GM19351 (cell line): ENCODE measurements around the gene LCN15.
"Not testable (repeated sequence)": the region's sequence is repeated elsewhere in the genome, so short reads cannot be mapped to it uniquely, and the experiment has no call there.

Experiments
- ATAC-seq: cut with Tn5 transposase; IDR thresholded peaks from one replicate; pipeline ENCODE4 v1.9.1; 2021; ENCODE audit warnings: mild to moderate bottlenecking, moderate library complexity; ENCODE audit not compliant: unreplicated experiment

LCN15 gene

DNA sequence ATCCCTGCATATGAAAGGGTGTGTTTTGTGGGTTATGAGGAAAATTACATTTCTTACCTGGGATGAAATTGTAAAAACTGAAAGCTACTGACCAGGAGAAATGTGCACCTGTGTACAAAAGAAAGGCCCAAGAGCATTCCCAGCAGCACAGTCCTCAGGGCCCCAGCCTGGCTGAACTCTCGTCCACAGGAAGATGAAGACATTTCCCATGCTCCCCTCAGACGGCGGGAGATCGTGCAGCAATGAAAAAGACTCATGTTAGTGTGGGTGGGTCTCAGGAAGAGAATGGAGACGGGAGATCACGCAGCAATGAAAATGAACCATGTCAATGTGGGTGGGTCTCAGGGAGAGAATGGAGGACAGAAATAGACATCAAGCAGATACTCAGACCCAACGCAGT, 12.6 kb upstream of the LCN15 start:
- ATAC-seq: no peak

DNA sequence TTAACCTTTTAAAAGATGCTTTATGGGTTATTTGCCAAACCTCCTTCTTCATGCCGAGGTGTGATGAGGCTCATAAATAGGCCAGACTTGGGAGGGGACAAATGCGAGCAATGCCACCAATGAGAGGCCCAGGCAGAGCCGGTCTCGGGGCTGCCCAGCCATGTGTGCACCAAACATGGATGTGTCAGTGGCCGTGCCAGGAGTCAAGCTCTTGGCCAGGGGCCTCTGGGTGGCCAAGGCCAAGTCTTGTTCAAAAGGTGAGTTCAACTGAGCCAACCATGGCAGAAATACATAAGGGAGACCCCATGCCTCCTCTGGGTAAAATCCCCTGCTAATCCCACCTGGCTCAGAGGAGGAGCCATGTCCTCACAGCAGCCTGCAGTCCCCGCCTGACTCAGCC, 10.9 kb upstream of the LCN15 start:
- ATAC-seq: no peak

DNA sequence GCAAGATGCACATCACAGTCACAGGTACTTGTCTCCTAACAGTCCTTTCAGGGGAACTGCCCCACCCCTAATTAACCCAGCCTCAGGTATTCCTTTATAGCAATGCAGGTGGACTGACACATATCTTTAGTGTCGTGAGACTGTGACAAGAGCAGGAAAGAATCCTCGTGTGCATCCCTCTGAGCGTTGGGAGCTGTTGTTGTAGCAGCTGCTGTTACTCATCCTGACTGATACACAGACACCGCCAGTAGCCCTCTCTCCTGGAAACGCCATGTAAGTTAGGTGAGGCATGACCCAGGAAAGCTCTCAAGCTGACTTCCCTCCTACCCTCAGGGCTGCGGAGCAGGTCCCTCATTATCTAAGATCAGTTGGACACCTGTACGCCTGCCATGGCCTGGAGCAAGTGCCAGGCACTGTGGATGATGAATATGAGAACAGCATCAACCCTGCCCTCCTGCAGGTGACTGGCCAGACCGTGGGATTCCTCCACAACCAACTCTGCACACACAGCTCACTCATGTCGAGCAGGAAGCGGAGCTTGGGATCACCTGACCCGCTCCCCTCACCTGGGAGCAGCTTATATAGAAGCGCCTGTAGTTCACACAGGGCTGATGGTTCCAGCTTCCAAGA, 10.2 kb upstream of the LCN15 start:
- ATAC-seq: no peak

DNA sequence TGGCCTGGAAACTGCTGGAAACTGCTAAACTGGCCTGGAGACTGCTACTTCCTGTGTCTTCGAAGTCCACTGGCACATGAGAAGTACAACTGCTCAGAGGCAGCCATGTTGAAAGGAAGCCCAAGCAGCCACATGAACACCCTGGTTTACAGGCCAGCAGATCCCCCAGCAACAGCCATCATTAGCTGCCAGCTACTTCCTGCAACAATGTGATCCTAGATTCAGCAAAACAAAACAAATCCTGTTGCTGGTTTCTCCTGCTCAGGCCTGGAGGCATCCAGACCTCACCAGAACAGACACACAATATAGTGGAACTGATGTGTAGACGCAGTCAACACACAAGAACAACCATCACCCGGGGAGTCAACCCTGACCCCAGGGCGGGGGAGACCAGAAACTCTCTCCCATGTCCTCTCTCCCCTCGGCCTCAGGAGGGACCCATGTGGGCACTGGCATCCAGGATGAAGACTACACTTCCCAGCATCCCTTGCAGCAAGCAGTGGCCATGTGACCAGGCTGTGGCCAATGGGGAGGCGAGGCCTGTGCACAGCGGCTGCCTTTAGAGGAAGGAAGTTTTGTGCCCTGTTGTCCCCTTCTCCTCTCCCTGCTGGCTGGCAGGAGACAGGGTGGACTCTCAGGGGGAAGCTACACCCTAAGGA, 9.2 kb upstream of the LCN15 start:
- no peak for ATAC-seq

DNA sequence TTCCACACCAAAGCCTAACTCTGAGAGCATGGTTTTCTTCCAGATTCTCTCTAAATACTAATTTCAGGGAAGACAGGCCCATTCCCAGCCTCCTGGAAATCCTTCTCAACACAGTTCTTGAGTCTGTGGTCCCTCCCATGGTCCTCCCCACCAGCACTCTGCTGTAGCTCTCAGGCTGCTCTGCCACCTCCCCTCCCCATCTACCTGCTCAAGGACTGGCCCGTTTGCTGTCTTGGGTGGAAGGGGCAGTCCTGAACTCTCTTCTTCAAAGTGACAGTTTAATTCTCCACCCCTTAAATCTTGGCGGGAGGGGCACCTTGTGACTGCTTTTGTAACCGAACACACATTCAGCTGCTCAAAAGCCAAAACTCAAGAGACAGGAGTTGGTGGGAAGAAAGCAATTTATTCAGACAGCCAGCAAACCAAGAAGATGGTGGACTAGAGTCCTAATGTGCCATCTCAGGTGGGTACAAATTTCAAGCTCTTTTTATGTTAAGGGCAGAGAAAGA, 7.6 kb upstream of the LCN15 start:
- no peak for ATAC-seq

DNA sequence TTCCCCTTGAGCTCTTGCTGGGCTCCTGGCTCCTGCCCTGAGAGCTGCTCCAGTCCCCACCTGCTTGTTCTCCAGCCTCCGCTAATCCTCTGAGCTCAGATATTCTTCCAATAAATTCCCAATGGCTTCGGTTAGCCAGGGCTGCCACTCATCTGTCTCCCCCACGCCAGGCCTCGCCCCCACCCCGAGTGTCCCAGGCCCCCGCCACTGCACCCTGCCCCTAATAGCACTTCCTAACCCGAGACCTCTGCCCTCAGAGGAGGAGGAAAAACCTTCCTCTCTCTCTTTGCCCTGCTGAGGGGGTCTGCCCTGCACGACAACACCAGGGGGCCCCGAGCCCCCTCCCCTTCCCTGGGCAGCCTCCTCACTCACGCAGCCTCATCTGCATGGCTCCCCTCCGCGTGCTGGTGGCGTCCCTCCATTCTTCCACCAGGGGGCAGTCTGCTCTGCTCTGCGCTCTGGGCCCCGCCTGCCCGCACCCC, 5.4 kb upstream of the LCN15 start:
- ATAC-seq: no peak

DNA sequence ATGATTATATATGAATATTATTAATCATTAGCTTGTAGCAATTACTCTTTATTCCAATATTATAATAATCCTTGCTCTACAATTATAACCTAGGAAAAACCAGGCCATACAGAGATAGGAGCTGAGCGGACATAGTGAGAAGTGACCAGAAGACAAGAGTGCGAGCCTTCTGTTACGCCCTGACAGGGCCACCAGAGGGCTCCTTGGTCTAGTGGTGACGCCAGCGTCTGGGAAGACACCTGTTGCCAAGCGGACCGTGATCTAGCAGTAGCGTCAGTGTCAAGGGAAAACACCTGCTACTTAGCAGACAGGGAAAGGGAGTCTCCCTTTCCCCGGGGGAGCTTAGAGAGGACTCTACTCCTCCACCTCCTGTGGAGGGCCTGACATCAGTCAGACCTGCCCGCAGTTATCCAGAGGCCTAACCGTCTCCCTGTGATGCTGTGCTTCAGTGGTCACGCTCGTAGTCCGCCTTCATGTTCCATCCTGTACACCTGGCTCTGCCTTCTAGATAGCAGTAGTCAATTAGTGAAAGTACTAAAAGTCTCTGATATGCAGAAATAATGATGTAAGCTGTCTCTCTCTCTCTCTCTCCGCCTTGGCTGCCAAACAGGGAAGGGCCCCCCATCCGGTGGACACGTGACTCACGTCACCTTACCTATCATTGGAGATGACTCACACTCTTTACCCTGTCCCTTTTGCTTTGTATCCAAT, 2.2 kb upstream of the LCN15 start:
- ATAC-seq: not testable (repeated sequence)

DNA sequence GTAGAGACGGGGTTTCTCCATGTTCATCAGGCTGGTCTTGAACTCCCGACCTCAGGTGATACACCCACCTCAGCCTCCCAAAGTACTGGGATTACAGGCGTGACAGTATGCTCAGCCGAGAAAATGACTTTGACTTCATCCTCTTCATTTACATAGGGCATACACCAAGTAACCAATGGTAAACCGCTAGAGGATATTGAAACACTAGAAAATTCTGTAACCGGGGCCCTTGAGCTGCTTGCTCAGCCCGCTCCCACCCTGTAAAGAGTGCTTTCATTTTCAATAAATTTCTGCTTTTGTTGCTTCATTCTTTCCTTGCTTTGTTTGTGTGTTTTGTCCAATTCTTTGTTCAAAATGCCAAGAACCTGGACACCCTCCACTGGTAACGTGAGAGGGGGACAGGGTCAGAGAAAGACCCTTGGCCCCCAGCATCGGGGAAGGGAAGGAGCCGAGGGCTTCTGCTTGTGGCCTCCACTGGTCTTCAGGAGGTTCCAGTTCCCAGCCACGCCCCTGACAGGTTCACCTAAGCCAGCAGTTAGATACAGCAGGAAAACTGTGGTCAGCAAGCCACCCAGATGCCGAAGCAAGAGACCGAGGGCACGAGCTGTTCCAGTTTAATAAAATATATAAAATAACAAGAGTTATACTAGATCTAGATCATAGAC, 1.6 kb upstream of the LCN15 start:
- not testable (repeated sequence) for ATAC-seq

DNA sequence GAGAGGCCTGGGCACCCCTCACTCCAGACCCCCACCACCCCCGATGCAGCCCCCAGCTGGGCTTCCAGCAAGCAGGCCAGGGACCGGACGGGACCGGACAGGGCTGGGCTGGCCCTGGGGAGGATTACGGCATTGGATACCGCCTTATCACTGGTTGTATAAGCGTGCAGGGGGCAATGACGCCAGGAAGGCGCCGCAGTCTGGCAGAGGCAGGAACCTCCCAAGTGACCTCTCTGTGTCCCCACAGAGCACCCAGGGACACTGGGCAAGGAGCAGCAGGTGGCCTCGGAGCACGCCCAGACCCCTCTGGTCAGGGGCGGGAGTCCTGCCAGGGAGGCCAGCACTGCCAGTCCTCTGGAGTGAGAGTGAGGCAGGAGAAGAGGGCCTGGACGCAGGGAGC, 723 bp upstream of the LCN15 start:
- ATAC-seq: no peak

DNA sequence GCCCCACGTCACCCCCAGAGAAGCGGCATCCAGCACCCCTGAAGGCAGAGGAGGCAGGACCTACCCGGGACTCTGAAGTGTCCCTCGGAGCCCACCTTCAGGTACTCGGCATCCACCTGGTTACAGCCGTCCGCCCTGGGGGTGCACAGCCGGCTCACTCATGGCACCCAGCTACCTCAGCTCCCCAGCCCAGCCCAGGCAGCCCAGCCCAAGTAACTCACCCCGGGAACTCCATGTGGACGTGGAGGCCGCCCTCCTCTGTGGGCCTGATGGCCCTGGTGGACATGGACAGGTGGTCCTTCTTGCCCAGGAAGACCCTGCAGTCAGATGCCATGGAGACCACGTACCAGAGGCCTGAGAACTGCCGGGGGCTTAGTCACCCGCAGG, 676 bp downstream of the LCN15 start:
- no peak for ATAC-seq

DNA sequence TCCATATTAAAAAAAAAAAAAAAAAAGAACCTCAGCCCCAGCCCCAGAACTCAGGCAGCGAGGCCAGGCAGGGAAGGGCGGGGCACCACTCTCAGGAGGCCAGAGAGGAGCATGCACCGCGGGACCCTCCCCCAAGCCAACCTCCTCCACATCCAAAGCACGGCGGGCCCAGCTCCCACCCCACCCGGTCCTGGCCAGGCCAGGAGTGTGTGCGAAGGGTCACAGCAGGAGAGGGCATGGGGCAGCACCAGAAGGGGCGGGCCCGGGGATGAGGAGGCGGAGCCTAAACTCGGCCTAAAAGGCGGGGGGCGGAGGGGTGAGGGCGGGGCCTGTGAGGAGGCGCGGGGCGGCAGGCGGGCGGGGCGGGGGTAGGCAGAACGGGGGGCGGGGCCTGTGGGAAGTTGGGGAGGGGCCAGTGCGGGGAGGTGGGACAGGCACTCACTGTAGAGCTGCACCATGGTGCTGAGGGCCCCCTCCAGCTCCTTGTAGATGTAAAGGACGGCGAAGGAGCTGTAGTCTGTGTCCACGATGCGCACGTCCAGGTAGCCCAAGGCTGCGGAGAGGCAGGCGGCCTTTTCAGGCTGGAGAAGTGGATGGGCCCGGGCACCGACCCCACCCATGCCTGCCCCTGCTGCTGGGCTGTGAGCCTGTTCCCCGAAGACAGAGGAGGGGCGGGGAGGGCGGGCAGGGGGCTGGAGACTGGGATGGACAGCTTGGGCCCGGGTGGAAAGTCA, 1.2 kb downstream of the LCN15 start:
- ATAC-seq: no peak

DNA sequence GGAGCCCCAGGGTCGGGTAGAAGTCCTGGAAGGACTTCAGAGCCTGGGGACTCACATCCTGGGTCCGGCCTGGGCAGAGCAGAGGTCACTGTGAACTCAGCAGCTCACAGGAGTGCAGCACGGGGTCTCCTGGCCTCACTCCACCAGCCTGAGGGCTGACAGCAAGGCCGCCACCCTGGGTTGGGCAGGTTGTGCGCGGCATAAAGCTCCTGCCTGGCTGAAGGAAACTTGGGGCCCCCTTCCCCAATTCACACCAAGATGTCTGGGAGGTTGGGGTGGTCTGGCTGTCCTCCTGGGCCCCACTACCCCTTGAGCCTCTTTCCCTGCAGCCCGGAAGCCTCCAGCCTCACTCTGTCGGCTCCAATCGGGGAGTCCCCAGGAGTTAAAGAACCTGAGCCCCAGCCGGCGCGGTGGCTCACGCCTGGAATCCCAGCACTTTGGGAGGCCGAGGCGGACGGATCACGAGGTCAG, 2.1 kb downstream of the LCN15 start:
- ATAC-seq: no peak

DNA sequence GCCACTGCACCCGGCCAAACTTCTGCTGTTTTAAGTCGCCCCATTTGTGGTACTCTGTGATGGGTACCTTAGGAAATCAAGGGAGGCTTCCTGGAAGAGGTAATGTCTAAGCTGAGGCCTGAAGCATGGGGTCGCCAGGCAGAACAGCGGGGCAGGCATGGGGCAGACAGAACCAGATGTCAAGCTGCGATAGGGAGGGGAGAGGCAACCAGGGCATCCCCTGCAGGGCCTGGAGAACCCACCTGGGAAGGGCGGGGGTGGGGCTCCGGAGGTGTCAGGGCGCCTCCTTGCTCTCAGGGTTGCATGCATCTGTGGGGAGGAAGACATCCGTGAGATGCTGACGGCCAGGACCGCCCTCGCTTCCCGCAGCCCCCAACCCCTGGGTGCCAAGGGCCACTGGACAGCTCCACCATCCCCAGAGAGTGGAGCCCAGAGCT, 2.8 kb downstream of the LCN15 start:
- ATAC-seq: no peak

DNA sequence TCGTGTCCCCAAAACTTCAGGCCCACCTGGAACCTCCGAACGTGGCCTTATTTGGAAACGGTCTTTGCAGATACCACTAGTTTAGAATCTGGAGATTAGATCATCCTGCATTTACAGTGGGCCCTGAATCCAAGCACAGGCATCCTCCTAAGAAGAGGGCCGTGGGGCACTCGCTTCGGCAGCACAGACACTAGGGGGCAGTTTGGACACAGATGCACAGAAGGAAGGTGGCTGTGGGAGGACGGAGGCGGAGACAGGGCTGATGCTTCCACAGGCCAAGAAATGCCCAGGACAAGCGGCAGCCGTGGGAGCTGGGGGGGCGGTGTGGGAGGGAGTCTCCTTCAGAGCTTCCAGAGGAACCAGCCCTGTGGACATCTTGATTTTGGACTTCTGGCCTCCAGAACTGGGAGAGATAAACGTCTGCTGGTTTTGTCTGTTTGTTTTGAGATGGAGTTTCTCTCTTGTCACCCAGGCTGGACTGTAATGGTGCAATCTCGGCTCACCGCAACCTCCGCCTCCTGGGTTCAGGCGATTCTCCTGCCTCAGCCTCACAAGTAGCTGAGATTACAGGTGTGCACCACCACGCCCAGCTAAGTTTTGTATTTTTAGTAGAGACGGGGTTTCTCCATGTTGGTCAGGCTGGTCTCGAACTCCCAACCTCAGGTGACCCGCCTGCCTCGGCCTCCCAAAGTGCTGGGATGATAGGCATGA, 3.3 kb downstream of the LCN15 start:
- not testable (repeated sequence) for ATAC-seq

DNA sequence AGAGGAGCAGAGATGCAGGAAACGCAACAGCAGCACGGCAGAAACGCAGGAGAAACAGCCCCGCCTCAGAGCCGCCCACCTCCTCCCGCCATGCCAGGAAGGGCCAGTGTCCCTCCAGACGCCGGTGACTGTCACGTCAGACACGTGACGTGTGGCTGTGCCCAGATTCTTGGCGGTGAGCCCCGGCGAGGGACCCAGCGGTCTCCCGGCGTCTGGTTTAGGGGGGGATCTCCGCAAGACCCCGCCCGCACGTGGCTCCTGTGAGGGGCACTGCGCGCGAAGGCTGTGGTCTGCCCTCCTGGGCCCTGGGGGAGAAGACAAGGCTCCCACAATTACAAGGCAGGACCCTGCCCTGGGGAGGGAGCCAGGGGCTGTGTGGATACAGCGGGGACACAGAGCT, 3.9 kb downstream of the LCN15 start:
- no peak for ATAC-seq

DNA sequence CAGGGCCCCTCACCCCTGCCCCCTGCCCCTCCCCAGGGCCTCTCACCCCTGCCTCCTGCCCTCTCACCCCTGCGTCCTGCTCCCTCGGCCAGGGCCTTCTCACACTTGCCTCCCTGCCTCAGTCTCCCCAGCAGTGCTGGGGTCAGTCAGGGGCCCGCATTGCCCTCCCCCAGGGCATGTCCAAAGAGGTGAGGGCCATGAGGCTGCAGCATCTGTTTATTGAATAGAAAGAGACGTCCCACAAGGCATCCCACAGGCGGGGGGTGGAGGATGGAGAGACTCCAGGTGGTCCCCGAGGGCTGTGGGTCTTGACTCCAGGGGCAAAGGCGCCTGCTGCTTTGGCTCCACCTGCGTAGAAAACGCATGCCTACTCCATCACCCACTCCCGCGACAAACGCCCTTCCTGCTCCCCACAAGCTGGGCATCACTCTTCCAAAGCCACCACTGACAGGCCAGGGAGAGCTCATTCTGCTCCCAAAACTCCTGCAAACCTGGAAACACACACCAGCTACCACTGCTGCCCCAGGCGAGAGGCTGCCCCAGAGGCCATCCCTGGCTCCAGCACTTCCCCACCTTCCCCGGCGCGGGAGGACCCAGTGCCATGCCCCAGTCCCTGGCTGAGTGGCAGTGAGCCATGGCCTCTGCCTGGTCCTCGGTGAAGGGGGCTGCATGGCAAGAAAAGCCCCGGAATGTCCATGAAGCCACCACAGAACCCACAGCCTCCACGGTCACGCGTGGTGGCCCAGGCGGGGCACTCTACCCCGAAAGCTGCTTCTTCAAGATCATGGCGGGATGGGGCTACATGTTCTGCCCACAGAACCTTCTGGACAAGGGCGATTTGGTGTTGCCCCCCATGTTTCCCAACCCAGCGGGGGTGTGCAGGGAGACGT, 4.6 kb downstream of the LCN15 start:
- no peak for ATAC-seq

DNA sequence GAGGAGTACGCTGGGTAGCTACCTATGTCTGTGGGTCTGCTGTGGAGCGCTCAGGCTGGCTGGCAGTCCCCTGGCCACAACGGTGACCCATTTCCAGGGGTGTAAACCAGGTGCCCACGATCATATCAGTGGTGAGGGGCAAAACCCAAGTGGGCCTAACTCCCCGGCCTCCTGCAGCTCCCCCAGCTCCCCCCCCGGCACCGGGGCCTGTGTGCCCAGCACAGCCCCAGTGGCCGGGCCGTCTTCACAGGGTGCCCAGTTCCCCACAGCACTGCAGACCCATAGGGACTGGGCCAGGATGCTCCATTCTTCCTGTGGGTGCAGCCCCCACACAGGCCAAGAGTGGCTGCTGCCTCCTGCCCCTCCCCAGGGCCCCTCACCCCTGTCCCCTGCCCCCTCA, 5.3 kb downstream of the LCN15 start:
- ATAC-seq: no peak

DNA sequence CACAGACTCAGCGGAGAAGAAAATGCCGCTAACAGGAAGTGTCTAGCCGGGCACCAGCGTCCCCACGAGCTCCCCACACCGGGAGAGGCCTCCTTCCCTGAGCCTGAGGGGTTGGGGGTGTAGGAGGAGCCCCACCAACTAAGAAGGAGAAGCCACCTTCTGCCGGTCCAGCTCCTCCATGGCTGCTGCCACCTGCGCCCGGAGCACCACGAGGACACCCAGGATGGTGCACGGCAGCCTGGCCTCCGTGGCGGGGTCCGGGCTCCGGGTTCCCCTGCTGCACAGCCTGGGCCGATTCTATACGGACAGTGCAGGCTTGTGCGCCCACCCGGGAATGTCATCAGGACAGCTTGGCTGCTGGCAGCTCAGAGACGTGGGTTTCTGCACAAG, 6.6 kb downstream of the LCN15 start:
- ATAC-seq: no peak

DNA sequence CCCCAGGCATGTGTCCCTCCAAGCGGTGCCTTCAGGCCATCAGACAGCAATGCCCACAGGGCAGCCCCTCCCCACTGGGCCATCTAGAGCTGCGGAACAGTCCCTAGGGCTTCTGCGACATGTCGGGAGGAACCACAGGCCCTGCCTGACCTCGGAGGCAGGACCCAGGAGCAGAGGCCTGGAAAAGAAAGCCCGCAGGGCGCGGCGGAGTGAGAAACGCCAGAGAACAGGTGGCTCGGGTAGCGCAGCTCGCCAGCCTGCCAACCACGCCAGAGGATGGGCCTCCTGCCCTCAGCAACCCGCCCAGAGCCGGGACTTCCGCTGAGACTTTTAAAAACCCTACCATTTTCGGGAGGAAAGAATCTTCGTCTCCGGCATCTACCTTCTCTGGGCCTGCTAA, 7.0 kb downstream of the LCN15 start:
- ATAC-seq: no peak
